Mucosa of descending colon (tissue), 3 donors: Measurements from ENCODE around the gene DAAM1. TPM values are rescaled to one million over a fixed set of nuclear protein-coding genes. Genes with fewer than 3 reads are reported as not detected.

Source experiments
- ATAC-seq: fragments of 200-7000 bp; cut with Tn5 transposase; one replicate; pipeline ENCODE4 v1.9.1; 2020; ENCODE audit warnings: mild to moderate bottlenecking, moderate library complexity
- DNase-seq, 3 donors: peaks; one replicate each; pipeline ENCODE4 v3.0.0-alpha.2; 2020
- H3K36me3 ChIP-seq: fragments of 200-600 bp; one replicate; pipeline ENCODE4 v1.8.0; 2021; ENCODE audit warnings: low read depth, mild to moderate bottlenecking
- H3K4me1 ChIP-seq: fragments of 200-600 bp; one replicate; pipeline ENCODE4 v1.8.0; 2021; ENCODE audit warnings: low read depth, mild to moderate bottlenecking
- H3K4me3 ChIP-seq: fragments of 200-600 bp; one replicate; pipeline ENCODE4 v1.8.0; 2021; ENCODE audit warnings: mild to moderate bottlenecking
- H3K9me3 ChIP-seq: fragments of 200-600 bp; one replicate; pipeline ENCODE4 v1.8.0; 2021; ENCODE audit warnings: mild to moderate bottlenecking
- CTCF ChIP-seq: fragments of 200-600 bp; IDR thresholded peaks from one replicate; pipeline ENCODE4 v1.8.0; 2022; ENCODE audit warnings: antibody characterized with exemption, mild to moderate bottlenecking
- intact Hi-C, 2 donors: fragments of 100-400 bp; cut with DNase I in 1 of 2; cut with micrococcal nuclease in 1 of 2; formaldehyde crosslinking; loops; one replicate each; pipeline versions ENCODE4 v1.11.0 to v1.11.1; 2022; cut with DNase I, micrococcal nuclease
- total RNA-seq, 3 donors: library from RNA; stranded (reverse); fragmentation: NEBNext Ultra II Directional in 2 of 3; extraction: Animal tissue kit (Norgen Biotek cat#: 25700) in 2 of 3; gene quantifications; one replicate each; pipeline versions ENCODE4 v1.2.1 to v1.2.4, GENCODE V29; 2021 to 2023
- donor health status: DM: no; HTN: no; CAD: no; lungs with moderate emphysema.
- donor health status: DM: no; HTN: no; CAD: no.
- donor health status: DM: no; HTN: yes; CAD: no.

DAAM1 gene
- total RNA-seq, 3 donors from 2014 or later: 41.0 to 85.4 (median 49.6) TPM

GRCh38 chr14:59148334-59148900 lies 40.0 kb upstream of the DAAM1 start:
- DNase-seq: no peak
- TF ChIP-seq CTCF: no peak
- intact Hi-C loops: no loop called here
- Histone ChIP-seq H3K36me3 (no peaks in the 10 kb centered on the region), H3K4me3 (no peak overlapping the region), H3K9me3 (no peaks in the 10 kb centered on the region), H3K4me1 (no peaks in the 10 kb centered on the region)
- no peak for ATAC-seq

DNA sequence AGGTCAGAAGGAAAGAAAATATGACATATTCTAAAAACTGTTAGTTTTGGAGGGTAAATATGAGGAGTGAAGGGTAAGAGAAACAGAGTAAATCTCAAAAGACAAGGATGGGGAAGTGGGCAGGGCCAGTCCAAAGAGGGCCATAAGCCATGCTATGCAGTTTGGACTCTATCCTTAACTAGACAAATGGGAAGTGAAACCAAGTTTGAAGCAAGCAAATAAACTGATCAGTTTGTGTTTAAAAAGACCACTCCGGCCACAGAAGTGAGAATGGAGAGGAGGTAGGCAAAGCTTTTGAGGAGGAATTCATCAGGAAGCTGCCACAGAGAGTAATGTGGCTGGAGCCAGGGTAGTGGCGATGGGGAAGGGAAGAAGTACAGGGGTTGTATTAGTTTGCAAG lies 37.5 kb upstream of the DAAM1 start:
- H3K4me3 ChIP-seq: no peak overlapping the region
- no peaks in the 10 kb centered on the region for H3K4me1 ChIP-seq
- H3K36me3 ChIP-seq: no peaks in the 10 kb centered on the region
- peak; percentile 58 for ATAC-seq
- no peaks in the 10 kb centered on the region for H3K9me3 ChIP-seq
- TF ChIP-seq CTCF: no peak
- no peak for DNase-seq
- intact Hi-C loops: no loop called here

DNA sequence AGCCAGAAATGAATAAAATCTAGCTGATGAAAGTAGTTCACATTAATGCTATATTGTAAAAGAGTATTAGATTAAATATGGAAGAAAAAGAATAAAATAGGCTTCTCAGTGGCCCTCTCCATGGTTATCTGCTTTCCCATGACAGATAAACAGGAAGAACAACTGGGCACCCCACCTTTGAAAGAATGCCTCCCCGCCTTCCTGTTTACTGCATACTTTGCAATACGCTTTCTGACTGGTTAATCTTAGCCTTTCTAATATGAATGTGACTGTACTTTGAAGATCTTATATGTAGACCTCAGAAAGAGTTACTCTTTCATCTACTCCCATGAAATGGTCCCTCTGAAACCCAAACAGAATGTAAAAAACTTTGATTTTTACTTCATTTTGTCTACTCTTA lies 34.1 kb upstream of the DAAM1 start:
- intact Hi-C loops: no loop called here
- Histone ChIP-seq H3K36me3 (no peaks in the 10 kb centered on the region), H3K4me1 (no peaks in the 10 kb centered on the region), H3K9me3 (no peaks in the 10 kb centered on the region), H3K4me3 (no peak overlapping the region)
- no peak for TF ChIP-seq CTCF
- DNase-seq: no peak
- ATAC-seq: no peak

DNA sequence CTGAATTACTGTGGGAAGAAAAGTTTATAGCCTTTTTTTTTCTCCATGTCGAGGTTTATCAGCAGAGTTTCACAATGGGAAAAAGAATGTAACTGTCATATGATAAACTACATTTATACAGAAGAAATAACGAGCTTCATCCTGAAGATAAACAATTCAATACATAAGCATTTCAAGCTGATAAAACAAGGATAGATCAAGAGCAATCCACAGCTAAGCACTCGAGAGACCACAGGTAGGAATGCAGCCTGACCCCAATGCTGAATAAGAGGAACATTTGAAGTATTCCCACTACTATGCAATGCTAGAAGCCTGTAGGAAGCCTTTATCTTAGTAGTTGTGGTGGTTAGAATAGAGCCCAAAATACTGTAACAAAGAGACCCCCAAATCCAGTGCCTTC lies 32.6 kb upstream of the DAAM1 start:
- Histone ChIP-seq H3K4me1 (no peaks in the 10 kb centered on the region), H3K4me3 (no peak overlapping the region), H3K9me3 (no peaks in the 10 kb centered on the region), H3K36me3 (no peaks in the 10 kb centered on the region)
- intact Hi-C loops: no loop called here
- ATAC-seq: no peak
- no peak for TF ChIP-seq CTCF
- no peak for DNase-seq

- no peak for DNase-seq
- Histone ChIP-seq H3K9me3 (no peaks in the 10 kb centered on the region), H3K4me3 (no peak overlapping the region), H3K36me3 (no peaks in the 10 kb centered on the region), H3K4me1 (no peaks in the 10 kb centered on the region)
- intact Hi-C loops: no loop called here
- no peak for ATAC-seq
- no peak for TF ChIP-seq CTCF
Measured at GRCh38 chr14:59159169-59159568, 29.3 kb upstream of the DAAM1 start.

DNA sequence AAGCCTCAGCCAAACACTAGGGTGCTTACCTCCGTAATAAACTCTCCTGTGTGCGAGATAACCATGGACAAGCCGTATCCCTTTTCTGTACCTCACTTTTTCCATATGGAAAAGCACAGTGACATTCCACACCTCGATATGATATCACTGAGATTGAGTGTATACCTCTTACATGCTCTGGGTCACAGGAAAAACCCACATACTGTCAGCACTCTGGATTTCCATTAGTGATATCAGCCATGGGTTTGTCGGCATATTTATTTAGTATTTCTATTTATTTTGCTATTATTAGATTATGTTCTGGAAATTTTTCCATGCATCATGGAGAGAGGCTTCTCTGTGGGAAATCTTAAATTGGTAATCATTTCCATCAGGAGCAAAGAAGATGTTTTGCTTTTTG lies 28.0 kb upstream of the DAAM1 start:
- ATAC-seq: no peak
- H3K4me1 ChIP-seq: no peaks in the 10 kb centered on the region
- intact Hi-C loops: no loop called here
- TF ChIP-seq CTCF: no peak
- no peak for DNase-seq
- H3K36me3 ChIP-seq: no peaks in the 10 kb centered on the region
- H3K4me3 ChIP-seq: no peak overlapping the region
- H3K9me3 ChIP-seq: no peaks in the 10 kb centered on the region
